Ishikawa (cell line): ENCODE results near the gene CPB1.

Experiments
- FOXM1 ChIP-seq: IDR thresholded peaks from 2 replicates; pipeline ENCODE4 v1.6.1; 2012; ENCODE audit warnings: low read depth, borderline replicate concordance
- TF ChIP-seq, protein P1 (sequence below): IDR thresholded peaks from 2 replicates; pipeline ENCODE4 v1.6.1; 2012; ENCODE audit warnings: low read depth, mild to moderate bottlenecking

DNA sequence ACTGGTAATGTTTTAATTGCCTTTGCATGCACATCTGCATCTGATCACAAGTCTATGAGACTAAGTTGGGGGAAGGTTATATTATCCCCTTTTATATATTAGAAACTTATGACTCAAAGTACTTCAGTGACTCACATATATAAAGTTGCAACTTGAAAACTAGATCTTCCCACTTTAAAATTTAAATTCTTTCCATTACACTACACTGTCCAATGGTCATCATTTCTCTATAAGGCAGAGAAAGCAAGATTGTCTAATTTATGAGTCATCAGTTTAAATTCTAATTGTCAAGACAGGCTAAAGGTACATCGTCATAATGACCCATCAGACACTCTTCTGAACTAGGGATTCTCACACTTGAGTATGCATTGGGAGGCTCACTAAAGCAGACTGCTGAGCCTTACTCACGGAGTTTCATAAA is 75.4 kb downstream of the CPB1 start:
- TF ChIP-seq, protein P1, sequence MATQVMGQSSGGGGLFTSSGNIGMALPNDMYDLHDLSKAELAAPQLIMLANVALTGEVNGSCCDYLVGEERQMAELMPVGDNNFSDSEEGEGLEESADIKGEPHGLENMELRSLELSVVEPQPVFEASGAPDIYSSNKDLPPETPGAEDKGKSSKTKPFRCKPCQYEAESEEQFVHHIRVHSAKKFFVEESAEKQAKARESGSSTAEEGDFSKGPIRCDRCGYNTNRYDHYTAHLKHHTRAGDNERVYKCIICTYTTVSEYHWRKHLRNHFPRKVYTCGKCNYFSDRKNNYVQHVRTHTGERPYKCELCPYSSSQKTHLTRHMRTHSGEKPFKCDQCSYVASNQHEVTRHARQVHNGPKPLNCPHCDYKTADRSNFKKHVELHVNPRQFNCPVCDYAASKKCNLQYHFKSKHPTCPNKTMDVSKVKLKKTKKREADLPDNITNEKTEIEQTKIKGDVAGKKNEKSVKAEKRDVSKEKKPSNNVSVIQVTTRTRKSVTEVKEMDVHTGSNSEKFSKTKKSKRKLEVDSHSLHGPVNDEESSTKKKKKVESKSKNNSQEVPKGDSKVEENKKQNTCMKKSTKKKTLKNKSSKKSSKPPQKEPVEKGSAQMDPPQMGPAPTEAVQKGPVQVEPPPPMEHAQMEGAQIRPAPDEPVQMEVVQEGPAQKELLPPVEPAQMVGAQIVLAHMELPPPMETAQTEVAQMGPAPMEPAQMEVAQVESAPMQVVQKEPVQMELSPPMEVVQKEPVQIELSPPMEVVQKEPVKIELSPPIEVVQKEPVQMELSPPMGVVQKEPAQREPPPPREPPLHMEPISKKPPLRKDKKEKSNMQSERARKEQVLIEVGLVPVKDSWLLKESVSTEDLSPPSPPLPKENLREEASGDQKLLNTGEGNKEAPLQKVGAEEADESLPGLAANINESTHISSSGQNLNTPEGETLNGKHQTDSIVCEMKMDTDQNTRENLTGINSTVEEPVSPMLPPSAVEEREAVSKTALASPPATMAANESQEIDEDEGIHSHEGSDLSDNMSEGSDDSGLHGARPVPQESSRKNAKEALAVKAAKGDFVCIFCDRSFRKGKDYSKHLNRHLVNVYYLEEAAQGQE = no peak
- no peak for TF ChIP-seq FOXM1
